HG03139 (cell line): Measurements from ENCODE around the gene ZNF556.
"Not testable (repeated sequence)": the region's sequence is repeated elsewhere in the genome, so short reads cannot be mapped to it uniquely, and the experiment has no call there.

Experiments
- ATAC-seq: cut with Tn5 transposase; IDR thresholded peaks from one replicate; pipeline ENCODE4 v1.9.1; 2021; ENCODE audit not compliant: unreplicated experiment

The ZNF556 gene

DNA sequence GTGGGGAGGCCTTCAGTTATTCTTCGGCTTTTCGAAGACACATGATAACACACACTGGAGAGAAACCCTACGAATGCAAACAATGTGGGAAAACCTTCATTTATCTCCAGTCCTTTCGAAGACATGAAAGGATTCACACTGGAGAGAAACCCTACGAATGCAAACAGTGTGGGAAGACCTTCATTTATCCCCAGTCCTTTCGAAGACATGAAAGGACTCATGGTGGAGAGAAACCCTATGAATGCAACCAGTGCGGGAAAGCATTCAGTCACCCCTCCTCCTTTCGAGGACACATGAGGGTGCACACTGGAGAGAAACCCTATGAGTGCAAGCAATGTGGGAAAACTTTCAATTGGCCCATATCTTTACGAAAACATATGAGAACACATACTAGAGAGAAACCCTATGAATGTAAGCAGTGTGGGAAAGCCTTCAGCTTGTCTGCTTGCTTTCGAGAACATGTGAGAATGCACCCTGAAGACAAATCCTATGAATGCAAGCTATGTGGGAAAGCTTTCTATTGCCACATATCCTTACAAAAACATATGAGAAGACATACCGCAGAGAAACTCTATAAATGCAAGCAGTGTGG, 14.0 kb upstream of the ZNF556 start:
- no peak for ATAC-seq

DNA sequence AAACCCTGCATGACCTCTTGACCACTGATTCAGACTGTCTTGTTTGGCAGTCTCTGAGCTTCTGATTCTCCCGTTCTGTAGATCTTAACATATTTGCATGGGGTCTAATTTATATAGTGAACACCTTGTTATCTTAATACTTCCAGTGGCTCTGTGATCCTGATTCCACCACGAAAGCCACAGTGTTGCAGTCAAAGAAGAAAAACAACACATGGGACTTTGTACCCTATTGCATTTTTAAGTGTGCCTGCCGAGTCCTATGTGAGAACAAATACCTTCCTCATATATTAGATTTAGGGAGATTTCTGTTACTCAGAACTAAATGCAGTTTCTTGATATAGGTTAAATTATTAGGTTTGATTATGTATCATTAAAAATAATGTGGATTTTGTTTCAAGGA, 12.3 kb upstream of the ZNF556 start:
- no peak for ATAC-seq

DNA sequence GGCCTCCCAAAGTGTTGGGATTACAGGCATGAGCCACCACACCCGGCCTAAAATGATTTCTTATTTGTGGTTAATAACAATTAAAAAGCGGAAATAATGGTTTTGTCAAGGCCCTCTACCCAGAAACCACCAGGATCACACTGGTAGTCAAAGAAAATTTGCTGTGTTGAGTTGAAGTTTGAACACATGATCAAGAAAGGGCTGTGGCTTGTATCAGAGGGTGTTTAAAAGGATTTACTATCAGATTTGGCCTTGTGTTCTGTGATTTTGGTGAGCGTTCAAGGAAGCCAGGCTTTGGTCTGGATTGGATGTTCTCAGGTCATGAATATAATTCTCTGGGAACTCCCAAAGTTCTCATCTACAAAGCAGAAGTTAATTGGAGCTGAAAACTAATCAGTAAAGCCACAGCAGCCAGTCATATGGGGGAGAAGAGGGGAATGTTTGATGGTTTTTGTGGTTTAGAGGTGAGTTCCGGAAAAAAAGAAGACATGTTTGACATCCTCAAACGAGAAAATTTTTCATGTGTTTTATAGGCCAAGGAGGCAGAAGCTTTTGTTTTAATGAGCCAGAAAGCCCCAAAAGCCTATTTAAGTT, 10.6 kb upstream of the ZNF556 start:
- ATAC-seq = no peak

DNA sequence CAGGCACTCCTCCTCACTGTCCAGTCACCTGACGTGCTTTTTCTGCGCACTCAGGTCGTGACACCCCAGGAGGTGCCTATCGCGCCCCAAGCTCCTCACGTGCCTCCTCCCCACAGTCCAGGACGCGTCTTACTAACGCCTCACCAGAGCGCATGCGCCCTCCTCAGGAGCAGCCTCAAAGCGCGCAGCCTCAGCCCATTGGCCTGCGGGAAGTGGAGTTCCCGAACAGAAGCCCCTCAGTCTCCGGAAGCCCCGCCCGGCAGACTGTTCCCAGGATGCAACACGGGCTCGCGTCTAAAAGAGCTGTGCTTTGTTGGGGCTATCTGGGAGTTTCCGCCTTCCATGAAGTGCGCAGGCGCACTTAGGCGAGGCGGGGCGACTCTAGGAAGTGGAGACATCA, 8.3 kb upstream of the ZNF556 start:
- ATAC-seq = no peak

DNA sequence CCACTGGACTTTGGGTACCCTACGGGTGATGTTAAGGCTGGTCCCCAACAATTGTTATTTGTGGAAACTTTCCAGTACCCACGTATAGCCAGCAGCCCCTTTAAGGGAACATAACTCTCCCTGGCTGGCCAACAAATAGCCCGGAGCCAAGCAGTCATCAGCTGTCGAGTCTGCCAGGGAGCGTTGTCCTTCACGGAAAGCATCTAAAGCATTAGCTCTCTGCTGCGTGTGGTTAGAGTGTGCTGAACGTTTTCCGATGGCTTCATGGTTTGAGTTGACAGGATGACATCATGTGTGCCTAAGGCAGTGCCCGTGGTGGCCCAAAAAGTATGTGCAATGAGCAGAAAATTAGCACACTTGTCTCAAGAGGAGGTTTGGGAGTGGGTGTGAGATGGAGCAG, 3.3 kb upstream of the ZNF556 start:
- ATAC-seq = no peak

DNA sequence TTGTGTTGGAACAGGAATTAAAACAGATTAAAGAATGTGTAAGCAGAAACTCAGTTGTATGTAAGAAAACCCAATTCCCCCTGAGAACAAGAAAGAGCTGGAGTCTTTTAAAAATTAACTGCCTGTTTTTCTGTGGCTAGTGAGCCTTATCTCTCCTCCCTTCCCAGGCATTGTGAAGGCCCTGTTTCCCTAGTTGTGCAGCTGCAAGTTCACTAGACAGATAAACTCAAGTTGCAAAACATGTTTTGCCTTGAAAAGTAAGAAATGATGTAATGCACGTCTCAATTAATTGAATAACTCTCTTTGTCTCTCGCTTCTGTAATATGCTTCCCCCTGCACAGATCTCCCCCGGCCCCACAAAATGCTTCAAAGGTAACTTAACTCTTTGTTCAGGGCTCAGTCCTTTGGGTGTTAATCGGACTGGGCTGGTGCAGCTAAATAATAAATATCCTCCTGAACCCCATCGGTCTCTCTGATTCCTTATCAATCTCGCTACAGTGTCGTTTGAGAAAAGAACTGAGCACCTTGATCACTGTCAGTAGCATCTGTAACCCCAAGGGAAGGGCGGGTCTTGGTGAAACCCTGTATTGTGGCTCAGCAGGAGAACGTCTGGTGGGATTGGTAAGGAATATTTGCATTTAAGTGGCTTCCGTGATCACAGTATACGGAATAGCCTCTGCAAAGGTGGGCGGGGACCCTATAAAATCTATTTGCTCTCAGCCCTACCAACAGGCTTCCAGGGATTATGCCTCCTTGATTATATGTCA, 1.6 kb upstream of the ZNF556 start:
- no peak for ATAC-seq

DNA sequence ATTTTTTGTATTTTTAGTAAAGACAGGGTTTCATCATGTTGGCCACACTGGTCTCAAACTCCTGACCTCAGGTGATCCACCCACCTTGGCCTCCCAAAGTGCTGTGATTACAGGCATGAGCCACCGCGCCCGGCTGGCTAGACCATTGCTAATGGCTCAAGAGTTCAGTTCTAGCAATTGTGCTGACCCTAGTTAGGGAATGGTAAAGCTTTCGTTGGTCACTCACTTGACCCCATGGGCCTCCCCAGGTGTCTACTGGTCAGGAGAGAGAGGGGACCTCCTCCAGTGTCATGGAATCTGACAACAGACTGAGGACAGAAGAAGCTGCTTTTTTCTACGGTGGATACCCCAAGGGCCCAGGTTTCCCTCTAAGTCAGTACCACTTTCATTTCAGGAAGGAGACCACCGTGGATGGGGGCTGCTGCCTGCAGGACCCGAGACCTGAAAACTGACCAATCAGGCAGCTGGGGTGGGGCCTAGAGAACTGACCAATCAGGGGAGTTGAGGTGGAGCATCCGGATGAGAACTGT, 575 bp upstream of the ZNF556 start:
- no peak for ATAC-seq

DNA sequence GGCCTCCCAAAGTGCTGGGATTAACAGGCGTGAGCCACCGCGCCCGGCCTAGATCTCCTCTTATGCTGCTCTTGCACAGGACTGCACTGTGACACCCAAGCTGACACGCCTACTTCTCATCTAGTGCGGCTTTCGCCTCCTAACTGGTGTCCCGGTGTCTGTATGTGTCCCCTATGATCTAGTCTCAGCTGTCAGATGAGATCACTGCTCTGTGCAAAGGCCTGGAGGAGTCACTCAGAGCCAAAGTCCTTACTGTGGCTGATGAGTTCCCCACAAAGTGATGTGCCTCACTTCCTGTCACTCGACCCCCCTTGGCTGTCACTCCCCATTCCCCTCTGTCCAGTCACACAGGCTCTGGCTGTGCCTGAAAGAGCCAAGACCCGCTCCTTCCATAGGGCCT, 2.5 kb downstream of the ZNF556 start:
- no peak for ATAC-seq

DNA sequence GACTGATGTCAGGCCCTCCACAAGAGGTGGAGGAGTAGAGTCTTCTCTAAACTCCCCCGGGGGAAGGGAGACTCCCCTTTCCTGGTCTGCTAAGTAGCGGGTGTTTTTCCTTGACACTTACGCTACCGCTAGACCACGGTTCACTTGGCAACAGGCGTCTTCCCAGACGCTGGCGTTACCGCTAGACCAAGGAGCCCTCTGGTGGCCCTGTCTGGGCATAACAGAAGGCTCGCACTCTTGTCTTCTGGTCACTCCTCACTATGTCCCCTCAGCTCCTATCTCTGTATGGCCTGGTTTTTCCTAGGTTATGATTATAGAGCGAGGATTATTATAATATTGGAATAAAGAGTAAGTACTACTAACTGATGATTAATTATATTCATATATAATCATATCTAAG, 5.0 kb downstream of the ZNF556 start:
- not testable (repeated sequence) for ATAC-seq

DNA sequence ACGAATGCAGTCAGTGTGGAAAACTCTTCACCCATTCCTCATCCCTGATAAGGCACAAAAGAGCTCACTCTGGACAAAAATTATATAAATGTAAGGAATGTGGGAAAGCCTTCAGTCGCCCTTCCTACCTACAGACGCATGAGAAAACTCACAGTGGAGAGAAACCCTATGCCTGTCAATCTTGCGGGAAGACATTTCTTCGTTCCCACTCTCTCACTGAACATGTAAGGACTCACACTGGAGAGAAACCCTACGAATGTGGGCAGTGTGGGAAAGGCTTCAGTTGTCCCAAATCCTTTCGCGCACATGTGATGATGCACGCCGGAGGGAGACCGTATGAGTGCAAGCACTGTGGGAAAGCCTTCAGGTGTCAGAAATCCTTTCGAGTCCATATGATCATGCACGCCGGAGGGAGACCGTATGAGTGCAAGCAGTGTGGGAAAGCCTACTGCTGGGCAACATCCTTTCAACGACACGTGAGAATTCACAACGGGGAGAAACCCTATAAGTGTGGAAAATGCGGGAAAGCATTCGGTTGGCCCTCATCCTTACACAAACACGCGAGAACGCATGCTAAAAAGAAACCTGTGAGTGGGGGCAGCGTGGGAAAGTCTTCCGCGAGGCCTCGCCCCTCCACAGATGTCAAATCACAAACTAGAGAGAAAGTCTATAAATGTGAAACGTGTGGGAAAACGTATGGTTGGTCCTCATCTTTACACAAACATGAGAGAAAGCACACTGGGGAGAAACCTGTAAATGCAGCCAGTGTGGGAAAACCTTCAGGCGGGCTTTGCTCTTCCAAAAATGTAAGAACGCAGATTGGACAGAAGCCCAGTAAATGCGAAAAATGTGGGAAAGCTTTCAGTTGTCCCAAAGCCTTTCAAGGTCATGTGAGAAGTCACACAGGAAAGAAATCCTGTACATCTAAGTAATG, 10.5 kb downstream of the ZNF556 start:
- no peak for ATAC-seq

DNA sequence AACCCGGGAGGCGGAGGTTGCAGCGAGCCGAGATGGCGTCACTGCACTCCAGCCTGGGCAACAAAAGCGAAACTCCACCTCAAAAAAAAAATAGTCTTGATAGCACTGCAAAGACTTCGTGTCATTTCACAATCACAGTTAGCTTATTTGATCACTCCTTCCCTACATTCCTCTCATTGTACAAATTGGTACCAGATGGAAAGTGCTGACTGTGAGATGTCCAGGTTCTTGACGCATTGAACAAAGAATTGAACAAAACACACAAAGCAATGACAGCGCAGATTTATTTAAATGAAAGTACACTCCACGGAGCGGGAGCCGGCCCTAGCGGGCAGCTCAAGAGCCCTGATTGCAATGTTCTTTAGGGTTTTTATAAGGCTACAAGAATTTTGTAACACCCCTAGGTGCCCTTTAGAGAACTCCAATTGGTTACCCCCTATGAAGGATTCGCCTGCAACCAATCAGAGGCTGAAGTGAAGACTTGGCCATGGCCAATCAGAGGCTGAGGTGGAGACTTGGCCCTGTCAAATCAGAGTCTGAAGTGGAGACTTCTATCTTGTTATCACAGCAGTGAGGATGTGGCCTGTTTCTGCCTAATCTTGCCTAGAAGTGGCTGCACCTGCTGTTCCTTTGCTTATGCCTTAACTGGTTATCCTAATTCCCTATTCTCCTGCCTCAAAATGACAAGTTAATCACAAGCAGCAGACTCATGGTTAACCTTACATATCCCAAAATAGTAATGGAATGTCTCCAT, 16.7 kb downstream of the ZNF556 start:
- ATAC-seq = no peak

DNA sequence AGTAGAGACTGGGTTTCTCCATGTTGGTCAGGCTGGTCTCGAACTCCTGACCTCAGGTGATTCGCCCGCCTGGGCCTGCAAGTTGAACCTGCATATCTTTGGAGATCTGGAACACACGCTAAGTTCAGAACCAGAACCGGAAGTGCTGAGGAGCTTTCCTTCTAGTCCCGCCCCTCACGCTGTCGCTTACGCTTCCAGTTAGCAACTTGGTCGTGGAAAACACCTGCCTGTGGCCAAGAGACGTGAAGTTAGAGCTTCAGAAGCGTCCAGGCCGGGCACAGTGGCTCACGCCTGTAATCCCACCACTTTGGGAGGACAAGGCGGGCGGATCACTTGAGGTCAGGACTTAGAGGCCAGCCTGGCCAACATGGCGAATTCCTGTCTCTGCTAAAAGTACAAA, 18.6 kb downstream of the ZNF556 start:
- no peak for ATAC-seq

DNA sequence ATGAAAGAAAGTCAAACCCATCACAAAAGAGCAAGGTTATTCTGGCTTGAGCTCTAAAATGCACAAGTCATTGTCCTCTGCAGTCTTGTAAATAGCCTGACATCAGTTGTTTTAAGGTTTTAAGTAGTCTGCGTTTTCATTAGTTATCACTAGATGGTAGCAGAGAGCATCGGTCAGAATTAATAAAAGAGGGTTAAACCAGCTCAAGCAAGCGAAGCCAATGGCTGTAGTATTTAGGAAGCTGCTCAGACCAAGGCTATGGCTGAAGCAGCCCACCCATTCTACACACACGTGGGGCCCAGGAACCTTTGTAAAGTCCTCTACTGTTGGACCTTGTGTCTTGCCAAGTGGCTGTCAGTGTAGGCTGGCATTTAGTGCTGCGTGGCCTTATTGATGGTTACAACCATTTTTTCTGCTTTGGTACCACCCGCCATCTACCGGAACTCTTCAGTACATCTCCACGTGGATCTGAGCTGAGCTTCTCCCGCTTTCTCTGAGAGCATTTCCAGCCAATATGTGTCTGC, 20.3 kb downstream of the ZNF556 start:
- ATAC-seq = no peak

DNA sequence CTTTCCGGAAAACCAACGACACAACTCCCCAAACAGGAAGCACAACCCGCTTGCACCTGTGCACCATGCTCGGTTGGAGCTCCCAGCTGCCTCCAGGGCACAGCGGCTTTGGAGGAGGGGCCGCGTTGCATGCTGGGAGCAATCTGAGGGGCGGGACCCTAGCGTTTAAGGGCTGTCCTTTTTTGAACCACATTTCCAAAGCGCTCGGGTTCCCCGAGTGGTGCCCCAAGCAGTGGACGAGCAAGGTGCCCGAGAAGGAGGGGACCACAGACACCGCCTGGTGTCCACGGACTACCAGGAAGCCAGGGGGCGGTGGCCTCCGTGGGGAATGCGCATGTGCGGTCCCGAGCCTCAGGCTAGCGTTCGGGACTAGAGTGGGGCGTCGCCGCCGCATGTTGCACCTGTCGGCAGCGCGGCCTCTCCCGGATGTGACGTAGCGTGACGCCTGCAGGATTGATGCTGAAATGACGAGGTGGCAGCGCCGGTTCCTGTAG, 21.6 kb downstream of the ZNF556 start:
- ATAC-seq = no peak

DNA sequence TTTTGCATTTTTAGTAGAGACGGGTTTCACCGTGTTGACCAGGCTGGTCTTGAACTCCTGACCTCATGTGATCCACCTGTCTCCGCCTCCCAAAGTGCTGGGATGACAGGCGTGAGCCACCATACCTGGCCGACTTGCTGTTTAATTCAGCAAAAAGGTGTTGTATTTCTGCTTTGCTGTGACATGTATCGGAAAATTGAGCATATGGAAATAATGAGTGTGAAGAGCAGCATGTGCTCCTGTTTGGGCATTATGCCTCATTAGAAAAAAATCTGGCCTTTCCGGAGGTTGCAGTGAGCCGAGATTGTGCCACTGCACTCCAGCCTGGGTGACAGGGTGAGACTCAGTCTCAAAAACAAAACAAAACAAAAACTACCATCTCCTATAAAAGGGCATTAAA, 23.4 kb downstream of the ZNF556 start:
- ATAC-seq = not testable (repeated sequence)

DNA sequence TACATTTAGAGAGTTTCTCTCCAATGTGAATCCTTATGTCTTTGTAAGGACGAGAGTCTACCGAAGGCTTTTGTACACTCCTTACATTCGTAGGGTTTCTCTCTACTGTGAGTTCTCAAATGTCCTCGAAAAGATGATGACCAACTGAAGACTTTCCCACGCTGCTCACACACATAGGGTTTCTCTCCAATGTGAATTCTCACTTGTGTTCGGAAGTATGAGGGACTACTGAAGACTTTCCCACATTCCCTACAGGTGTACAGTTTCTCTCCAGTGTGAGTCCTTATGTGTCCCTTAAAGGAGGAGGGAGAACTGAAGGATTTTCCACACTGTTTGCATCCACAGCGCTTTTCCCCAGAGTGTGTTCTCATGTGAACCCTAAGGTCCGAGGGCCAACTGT, 29.6 kb downstream of the ZNF556 start:
- ATAC-seq = no peak

DNA sequence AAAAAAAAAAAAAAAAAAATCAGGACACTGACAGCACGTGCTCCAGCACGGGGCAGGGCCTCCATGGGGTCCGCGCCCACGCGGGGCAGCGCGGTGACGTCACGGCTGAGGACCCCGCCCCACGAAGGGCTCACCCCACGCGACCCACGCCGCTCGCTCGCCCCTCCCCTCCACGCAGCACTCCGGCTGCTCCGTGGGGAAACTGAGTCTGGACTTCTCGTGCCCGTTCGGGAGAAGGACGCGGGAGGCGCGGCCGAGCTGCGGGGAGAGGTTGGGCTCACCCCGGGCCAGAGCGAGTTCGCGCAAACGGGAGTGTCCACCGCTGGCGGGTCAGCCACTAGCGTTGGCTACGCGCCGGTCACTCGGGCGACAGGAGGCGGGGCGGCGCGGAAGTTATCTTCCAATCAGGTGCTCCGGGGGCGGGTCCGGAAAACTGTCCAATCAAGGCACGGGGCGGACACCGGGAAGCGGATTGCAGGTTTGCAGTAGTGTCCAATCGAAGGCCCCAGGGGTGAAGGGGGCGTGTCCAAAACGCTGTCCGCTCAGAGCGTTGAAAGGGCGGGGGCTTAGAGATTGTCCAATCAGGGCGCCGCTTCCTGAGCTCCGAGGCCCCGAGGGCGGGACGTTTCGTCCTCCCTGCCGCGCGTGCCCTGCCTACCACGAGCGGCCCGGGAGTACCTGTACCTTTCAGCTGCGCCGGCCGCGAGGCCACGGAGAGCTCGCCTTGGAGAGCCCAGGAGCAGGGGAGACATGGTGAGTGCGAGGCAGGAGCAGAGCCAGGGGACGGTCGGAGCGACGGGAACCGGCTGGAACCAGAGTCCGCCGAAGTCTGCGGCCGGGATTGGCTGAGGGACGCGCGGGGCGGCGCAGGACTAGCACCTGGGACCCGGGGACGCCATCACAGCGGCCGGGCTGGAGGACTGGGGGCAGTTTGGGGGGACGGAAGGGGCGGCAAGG, 33.4 kb downstream of the ZNF556 start, which contains the start of gene ZNF57:
TSS of gene ZNF57 (plus strand) at position 633 of the 957 bp plus-strand sequence. CDS start at position 751, 118 bp downstream.
- ATAC-seq = peak; percentile 90

DNA sequence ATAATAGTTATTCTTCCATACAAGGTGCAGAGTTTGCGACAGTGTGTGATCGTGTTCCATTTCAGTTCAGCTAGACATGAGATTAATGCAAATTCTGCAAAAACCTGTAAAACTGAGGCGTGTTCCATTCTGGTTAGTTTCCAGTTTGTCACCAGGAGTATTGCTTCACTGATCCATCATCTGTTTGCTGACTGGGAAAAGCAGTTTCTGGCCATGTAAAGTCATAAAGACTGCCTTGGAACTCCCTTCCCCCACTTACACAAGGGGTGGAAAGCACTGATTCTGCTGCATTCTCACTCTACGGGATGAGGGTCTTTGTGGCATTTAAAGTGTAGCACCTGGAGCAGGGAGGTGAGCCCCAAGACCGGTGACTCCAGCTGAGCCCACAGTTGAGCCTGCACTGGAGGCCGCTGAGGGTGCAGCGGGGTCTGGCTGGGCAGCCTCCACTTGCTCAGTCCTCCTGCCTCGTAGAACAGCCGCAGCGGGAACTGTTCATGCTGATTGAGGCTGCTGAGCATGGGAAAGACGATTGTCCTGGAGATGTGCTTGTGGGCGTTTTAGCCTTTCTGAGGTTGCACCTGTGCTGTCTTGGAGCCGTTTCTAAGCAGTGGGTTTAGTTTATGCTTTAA, 35.6 kb downstream of the ZNF556 start:
- no peak for ATAC-seq
